Panc1 (cell line): ENCODE data around the gene DPH3.

Source experiments
- CTCF ChIP-seq: fragments of 450-650 bp; IDR thresholded peaks from 2 replicates; pipeline ENCODE4 v1.5.1; 2017; ENCODE audit warnings: mild to moderate bottlenecking
- POLR2AphosphoS5 ChIP-seq: IDR thresholded peaks from 2 replicates; pipeline ENCODE4 v1.6.1; 2012; ENCODE audit warnings: mild to moderate bottlenecking, low read depth, low read length, moderate library complexity
- SIN3A ChIP-seq: IDR thresholded peaks from 2 replicates; pipeline ENCODE4 v1.6.1; 2012; ENCODE audit warnings: low read depth, mild to moderate bottlenecking, low read length, moderate library complexity, borderline replicate concordance; ENCODE audit not compliant: insufficient read depth
- TF ChIP-seq, protein P1 (sequence below), 2 experiments: IDR thresholded peaks; 2 replicates each; pipeline ENCODE4 v1.6.1; 2011 to 2012; ENCODE audit warnings: low read depth in 2 of 2, control low read depth in 1 of 2, low read length in 1 of 2, mild to moderate bottlenecking in 1 of 2, moderate library complexity in 1 of 2; ENCODE audit not compliant: insufficient read depth in 1 of 2

- TF ChIP-seq CTCF, result no peak
- no peak for TF ChIP-seq POLR2AphosphoS5
- TF ChIP-seq SIN3A, result no peak
- TF ChIP-seq, protein P1, sequence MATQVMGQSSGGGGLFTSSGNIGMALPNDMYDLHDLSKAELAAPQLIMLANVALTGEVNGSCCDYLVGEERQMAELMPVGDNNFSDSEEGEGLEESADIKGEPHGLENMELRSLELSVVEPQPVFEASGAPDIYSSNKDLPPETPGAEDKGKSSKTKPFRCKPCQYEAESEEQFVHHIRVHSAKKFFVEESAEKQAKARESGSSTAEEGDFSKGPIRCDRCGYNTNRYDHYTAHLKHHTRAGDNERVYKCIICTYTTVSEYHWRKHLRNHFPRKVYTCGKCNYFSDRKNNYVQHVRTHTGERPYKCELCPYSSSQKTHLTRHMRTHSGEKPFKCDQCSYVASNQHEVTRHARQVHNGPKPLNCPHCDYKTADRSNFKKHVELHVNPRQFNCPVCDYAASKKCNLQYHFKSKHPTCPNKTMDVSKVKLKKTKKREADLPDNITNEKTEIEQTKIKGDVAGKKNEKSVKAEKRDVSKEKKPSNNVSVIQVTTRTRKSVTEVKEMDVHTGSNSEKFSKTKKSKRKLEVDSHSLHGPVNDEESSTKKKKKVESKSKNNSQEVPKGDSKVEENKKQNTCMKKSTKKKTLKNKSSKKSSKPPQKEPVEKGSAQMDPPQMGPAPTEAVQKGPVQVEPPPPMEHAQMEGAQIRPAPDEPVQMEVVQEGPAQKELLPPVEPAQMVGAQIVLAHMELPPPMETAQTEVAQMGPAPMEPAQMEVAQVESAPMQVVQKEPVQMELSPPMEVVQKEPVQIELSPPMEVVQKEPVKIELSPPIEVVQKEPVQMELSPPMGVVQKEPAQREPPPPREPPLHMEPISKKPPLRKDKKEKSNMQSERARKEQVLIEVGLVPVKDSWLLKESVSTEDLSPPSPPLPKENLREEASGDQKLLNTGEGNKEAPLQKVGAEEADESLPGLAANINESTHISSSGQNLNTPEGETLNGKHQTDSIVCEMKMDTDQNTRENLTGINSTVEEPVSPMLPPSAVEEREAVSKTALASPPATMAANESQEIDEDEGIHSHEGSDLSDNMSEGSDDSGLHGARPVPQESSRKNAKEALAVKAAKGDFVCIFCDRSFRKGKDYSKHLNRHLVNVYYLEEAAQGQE (IDR thresholded peaks at IDR 0.05; ENCODE audit: insufficient read depth in 1 of 2, low read depth in 2 of 2, low read length in 1 of 2), result no peak
These were observed 20.8 kb downstream of the DPH3 start for GRCh38 chr3:16243706-16244490.
